Measurements from ENCODE around the gene MAP3K20.
"Not testable (repeated sequence)": the region's sequence is repeated elsewhere in the genome, so short reads cannot be mapped to it uniquely, and the experiment has no call there.

Gene MAP3K20

GRCh38 chr2:173286153-173286809, 210.6 kb downstream of the MAP3K20 start:
- DNase-seq: no peak

- no peak for DNase-seq
These were observed 211.9 kb downstream of the MAP3K20 start for GRCh38 chr2:173287594-173287993.

GRCh38 chr2:173288561-173288960, 212.9 kb downstream of the MAP3K20 start:
- no peak for DNase-seq

GRCh38 chr2:173290046-173290445, 214.4 kb downstream of the MAP3K20 start:
- no peak for DNase-seq

- no peak for DNase-seq
These were observed 214.9 kb downstream of the MAP3K20 start for GRCh38 chr2:173290518-173290917.

GRCh38 chr2:173291412-173291811, 215.8 kb downstream of the MAP3K20 start:
- DNase-seq: no peak

GRCh38 chr2:173296235-173296634, 220.6 kb downstream of the MAP3K20 start:
- no peak for DNase-seq

- no peak for DNase-seq
These were observed 223.0 kb downstream of the MAP3K20 start for GRCh38 chr2:173298536-173299097.

- no peak for DNase-seq
These were observed 224.1 kb downstream of the MAP3K20 start for GRCh38 chr2:173299764-173300163.

GRCh38 chr2:173300458-173300857, 224.8 kb downstream of the MAP3K20 start:
- DNase-seq: no peak

- not testable (repeated sequence) for DNase-seq
These were observed 225.9 kb downstream of the MAP3K20 start for GRCh38 chr2:173301549-173301948.

- no peak for DNase-seq
These were observed 229.7 kb downstream of the MAP3K20 start for GRCh38 chr2:173305303-173305702.

- no peak for DNase-seq
These were observed 231.6 kb downstream of the MAP3K20 start for GRCh38 chr2:173307293-173307692.

GRCh38 chr2:173309370-173309769, 233.7 kb downstream of the MAP3K20 start:
- DNase-seq: not testable (repeated sequence)

GRCh38 chr2:173311844-173312606, 236.4 kb downstream of the MAP3K20 start:
- no peak for DNase-seq

Data from central memory CD4-positive, alpha-beta T cell (primary cell).